ENCODE data around the gene UMAD1.
"Not testable (repeated sequence)": the region's sequence is repeated elsewhere in the genome, so short reads cannot be mapped to it uniquely, and the experiment has no call there.

Gene UMAD1

GRCh38 chr7:7651479-7651878, 10.9 kb downstream of the UMAD1 start:
- no peak for TF ChIP-seq CTCF (IDR thresholded peaks at IDR 0.05)
- no peak overlapping the region for H3K4me3 ChIP-seq

DNA sequence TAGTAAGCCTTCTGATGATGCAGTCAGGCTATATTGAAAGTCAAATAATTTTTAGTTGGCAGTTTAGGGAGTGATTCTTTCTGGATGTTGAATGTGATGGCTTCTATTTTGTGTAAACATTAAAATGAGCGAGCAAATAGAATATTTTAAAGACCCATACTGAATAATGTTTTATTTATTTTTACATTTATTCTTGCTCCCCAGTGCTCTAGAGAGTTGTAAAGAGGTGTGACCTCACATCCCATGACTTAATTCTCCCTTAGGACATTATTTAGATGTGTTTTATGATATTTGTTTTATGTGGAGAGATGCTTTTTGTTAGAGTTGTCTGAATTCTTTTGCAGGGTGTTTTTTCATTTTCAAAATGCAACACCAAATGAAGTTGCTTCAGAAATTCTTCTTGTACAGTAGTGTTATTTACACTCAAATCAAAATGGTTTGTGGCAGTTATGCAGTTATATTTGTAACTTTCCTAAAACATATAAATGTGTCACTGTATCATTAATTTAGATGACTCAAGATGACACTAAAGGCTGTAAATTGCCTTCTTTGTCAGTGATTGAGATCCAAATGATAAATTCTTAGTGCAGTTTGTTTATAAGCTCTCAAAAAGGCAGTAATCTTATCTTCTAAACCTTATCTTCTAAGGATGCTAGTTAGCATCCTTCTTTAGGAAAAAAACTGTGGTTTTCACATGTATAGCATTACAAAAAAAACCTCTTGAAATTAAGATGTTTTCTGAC, 12.4 kb downstream of the UMAD1 start:
- H3K9me3 ChIP-seq = no peaks in the 10 kb centered on the region
- no peak overlapping the region for H3K4me3 ChIP-seq
- intact Hi-C loops (cut with DNase I; ENCODE audit: low total_unique reads) = no loop called here
- H3K36me3 ChIP-seq = no peaks in the 10 kb centered on the region
- no peak overlapping the region for H3K27ac ChIP-seq
- no peaks in the 10 kb centered on the region for H3K27me3 ChIP-seq
- no peak for DNase-seq
- TF ChIP-seq CTCF (IDR thresholded peaks at IDR 0.05) = no peak
- no peaks in the 10 kb centered on the region for H3K4me1 ChIP-seq

More at GRCh38 chr7:7651479-7651878, 10.9 kb downstream of the UMAD1 start:
- Histone ChIP-seq H3K4me1 (no peaks in the 10 kb centered on the region), H3K27ac (no peak overlapping the region), H3K27me3 (no peaks in the 10 kb centered on the region), H3K9me3 (no peaks in the 10 kb centered on the region), H3K36me3 (no peaks in the 10 kb centered on the region)
- DNase-seq = no peak
- intact Hi-C loops (cut with DNase I; ENCODE audit: low total_unique reads) = no loop called here

- Histone ChIP-seq H3K27me3 (no peaks in the 10 kb centered on the region), H3K4me1 (no peaks in the 10 kb centered on the region), H3K36me3 (no peaks in the 10 kb centered on the region), H3K27ac (no peak overlapping the region), H3K4me3 (no peak overlapping the region), H3K9me3 (no peaks in the 10 kb centered on the region)
- TF ChIP-seq CTCF (IDR thresholded peaks at IDR 0.05) = peak in 1 of 2 experiments; percentile 29
- intact Hi-C loops (cut with DNase I; ENCODE audit: low total_unique reads) = no loop called here
- no peak for DNase-seq
Measured at GRCh38 chr7:7653593-7654187, 13.1 kb downstream of the UMAD1 start.

DNA sequence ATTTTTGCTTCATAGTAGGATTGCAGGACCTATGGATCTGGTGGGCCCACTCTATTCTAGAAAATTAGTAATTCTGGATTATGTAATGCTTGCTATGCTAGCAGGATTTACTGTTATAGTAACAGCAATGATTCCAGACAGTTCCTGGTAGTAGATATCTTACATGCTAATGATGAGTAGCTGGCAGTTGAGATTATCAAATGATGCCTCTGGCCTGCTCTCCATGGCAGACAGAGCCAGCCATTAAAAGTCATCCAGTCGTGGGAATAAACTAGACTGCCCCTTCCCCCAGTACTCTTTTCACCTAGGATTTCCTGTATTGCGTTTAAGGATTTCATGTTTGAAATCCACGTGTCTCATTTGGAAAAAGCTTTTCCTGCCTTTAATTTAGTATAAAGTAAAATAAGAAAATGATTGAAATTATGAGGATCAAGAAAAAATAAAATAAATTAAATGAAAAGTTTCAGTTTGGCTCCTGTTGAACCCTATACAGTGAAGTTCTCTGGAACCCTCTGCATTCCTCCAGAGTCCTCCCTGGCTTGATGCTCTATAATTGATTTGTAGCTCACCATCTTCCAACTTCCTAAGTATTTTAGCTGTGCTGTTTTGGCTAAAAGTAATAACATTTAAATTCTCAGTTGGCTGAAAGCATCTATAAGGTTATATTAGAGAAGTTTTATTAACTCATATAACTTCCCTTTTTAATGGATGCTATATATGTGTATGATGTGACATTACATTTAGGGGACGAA, 14.6 kb downstream of the UMAD1 start:
- Histone ChIP-seq H3K27ac (no peak overlapping the region), H3K36me3 (no peaks in the 10 kb centered on the region), H3K9me3 (no peaks in the 10 kb centered on the region), H3K4me3 (no peak overlapping the region), H3K4me1 (no peaks in the 10 kb centered on the region), H3K27me3 (no peaks in the 10 kb centered on the region)
- intact Hi-C loops (cut with DNase I; ENCODE audit: low total_unique reads) = no loop called here
- DNase-seq = no peak
- no peak for TF ChIP-seq CTCF (IDR thresholded peaks at IDR 0.05)

DNA sequence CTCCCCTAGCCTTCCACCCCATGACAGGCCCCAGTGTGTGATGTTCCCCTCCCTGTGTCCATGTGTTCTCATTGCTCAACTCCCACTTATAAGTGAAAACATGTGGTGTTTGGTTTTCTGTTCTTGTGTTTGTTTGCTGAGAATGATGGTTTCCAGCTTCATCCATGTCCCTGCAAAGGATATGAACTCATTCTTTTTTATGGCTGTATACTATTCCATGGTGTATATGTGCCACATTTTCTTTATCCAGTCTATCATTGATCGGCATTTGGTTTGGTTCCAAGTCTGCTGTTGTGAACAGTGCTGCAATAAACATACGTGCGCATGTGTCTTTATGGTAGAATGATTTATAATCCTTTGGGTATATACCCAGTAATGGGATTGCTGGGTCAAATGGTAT, 15.9 kb downstream of the UMAD1 start:
- H3K4me3 ChIP-seq; H3K27ac ChIP-seq; H3K9me3 ChIP-seq; DNase-seq; H3K36me3 ChIP-seq; intact Hi-C loops (cut with DNase I; ENCODE audit: low total_unique reads); H3K4me1 ChIP-seq; H3K27me3 ChIP-seq: not testable (repeated sequence)

- H3K27ac ChIP-seq = no peak overlapping the region
- no peaks in the 10 kb centered on the region for H3K36me3 ChIP-seq
- H3K4me1 ChIP-seq = no peaks in the 10 kb centered on the region
- no peak overlapping the region for H3K4me3 ChIP-seq
- H3K9me3 ChIP-seq = no peaks in the 10 kb centered on the region
- intact Hi-C loops (cut with DNase I; ENCODE audit: low total_unique reads) = no loop called here
- no peak for DNase-seq
- TF ChIP-seq CTCF (IDR thresholded peaks at IDR 0.05) = no peak
- no peaks in the 10 kb centered on the region for H3K27me3 ChIP-seq
Measured at GRCh38 chr7:7662527-7662926, 22.0 kb downstream of the UMAD1 start.
